SK-N-SH (cell line): ENCODE results near the gene MED6. TPM values are rescaled to one million over a fixed set of nuclear protein-coding genes. Genes with fewer than 3 reads are reported as not detected.

ENCODE experiments used
- CTCF ChIA-PET: fragments of 300-600, 350-600 bp; formaldehyde crosslinking; extraction: SDS; loops from one replicate; lab custom pipeline; 2021; lab: Yijun Ruan, JAX
- POLR2A ChIA-PET: fragments of 350-600 bp; sonication (Branson Sonifier 250); formaldehyde crosslinking; extraction: SDS; loops from one replicate; lab custom pipeline; 2020; ENCODE audit warnings: antibody characterized with exemption, inconsistent platforms; lab: Yijun Ruan, JAX
- DNase-seq: peaks from one replicate; pipeline ENCODE4 v3.0.0; 2012
- H2AFZ ChIP-seq: fragments of 200-600 bp; sonication (generic); 2 replicates; pipeline ENCODE4 v1.8.1; 2016; ENCODE audit warnings: antibody characterized with exemption, mild to moderate bottlenecking, low read depth
- H3F3A ChIP-seq: fragments of 200-600 bp; sonication (generic); replicated peaks from 2 replicates; pipeline ENCODE3; 2016; ENCODE audit warnings: antibody characterized with exemption, mild to moderate bottlenecking; ENCODE audit not compliant: insufficient read depth
- H3K27ac ChIP-seq, 2 experiments: fragments of 200-500 bp in 1 of 2; fragments of 200-600 bp in 1 of 2; sonication (Bioruptor generic) in 1 of 2; sonication (generic), shearing (Covaris generic) in 1 of 2; 2 replicates each; pipeline versions ENCODE4 v1.5.1 to v1.6.1; 2014 to 2016; ENCODE audit warnings: low read depth in 2 of 2, inconsistent platforms in 1 of 2, low read length in 1 of 2, mild to moderate bottlenecking in 1 of 2, mixed read lengths in 1 of 2
- H3K27me3 ChIP-seq: fragments of 200-600 bp; sonication (generic), shearing (Covaris generic); 2 replicates; pipeline ENCODE4 v1.6.1; 2016; ENCODE audit warnings: mixed run types; ENCODE audit not compliant: insufficient read depth
- H3K36me3 ChIP-seq, 2 experiments: fragments of 200-500 bp in 1 of 2; fragments of 200-600 bp in 1 of 2; sonication (Bioruptor generic) in 1 of 2; sonication (generic) in 1 of 2; replicated peaks in 1 of 2; 2 replicates each; pipeline versions ENCODE3 to v1.5.1; 2014 to 2016; ENCODE audit warnings: low read length in 1 of 2, mild to moderate bottlenecking in 1 of 2; ENCODE audit not compliant: insufficient read depth in 2 of 2, control insufficient read depth in 1 of 2
- H3K4me1 ChIP-seq, 2 experiments: fragments of 200-500 bp in 1 of 2; fragments of 200-600 bp in 1 of 2; sonication (Bioruptor generic) in 1 of 2; sonication (generic), shearing (Covaris generic) in 1 of 2; 2 replicates each; pipeline versions ENCODE4 v1.5.1 to v1.6.1; 2014 to 2016; ENCODE audit warnings: low read depth in 1 of 2, low read length in 1 of 2, mixed run types in 1 of 2; ENCODE audit not compliant: insufficient read depth in 2 of 2, control insufficient read depth in 1 of 2
- H3K4me2 ChIP-seq: fragments of 200-600 bp; sonication (generic), shearing (Covaris generic); 2 replicates; pipeline ENCODE4 v1.6.1; 2017; ENCODE audit warnings: mixed run types
- H3K4me3 ChIP-seq, 2 experiments: fragments of 200-500 bp in 1 of 2; fragments of 200-600 bp in 1 of 2; sonication (Bioruptor generic) in 1 of 2; sonication (generic), shearing (Covaris generic) in 1 of 2; 2 replicates each; pipeline versions ENCODE4 v1.5.1 to v1.8.1; 2014 to 2016; ENCODE audit warnings: low read depth in 2 of 2, inconsistent platforms in 1 of 2, low read length in 1 of 2, mild to moderate bottlenecking in 1 of 2, mixed read lengths in 1 of 2, moderate library complexity in 1 of 2
- H3K79me2 ChIP-seq: fragments of 200-600 bp; sonication (generic); 2 replicates; pipeline ENCODE4 v1.8.1; 2017; ENCODE audit warnings: mild to moderate bottlenecking; ENCODE audit not compliant: insufficient read depth
- H3K9ac ChIP-seq: fragments of 200-600 bp; sonication (generic); 2 replicates; pipeline ENCODE4 v1.6.1; 2017; ENCODE audit warnings: mixed run types
- H3K9me2 ChIP-seq: fragments of 200-600 bp; sonication (generic); 2 replicates; pipeline ENCODE4 v1.6.1; 2017; ENCODE audit warnings: mixed run types
- H3K9me3 ChIP-seq: fragments of 200-600 bp; sonication (generic); 2 replicates; pipeline ENCODE4 v1.6.1; 2017; ENCODE audit warnings: mixed run types, mild to moderate bottlenecking, moderate library complexity
- H4K20me1 ChIP-seq: fragments of 200-600 bp; sonication (generic); 2 replicates; pipeline ENCODE4 v1.6.1; 2017; ENCODE audit warnings: mild to moderate bottlenecking, mixed run types; ENCODE audit not compliant: insufficient read depth
- FOXJ3 ChIP-seq: sonication (generic); formaldehyde crosslinking; IDR thresholded peaks from 2 replicates; pipeline ENCODE4 v1.5.1; 2020; ENCODE audit warnings: mild to moderate bottlenecking, missing genetic modification reagents
- GABPA ChIP-seq: IDR thresholded peaks from 2 replicates; pipeline ENCODE4 v1.4.0; 2012; ENCODE audit warnings: low read depth, mild to moderate bottlenecking
- JUND ChIP-seq: IDR thresholded peaks from 2 replicates; pipeline ENCODE4 v1.4.0; 2012
- NFIC ChIP-seq: IDR thresholded peaks from 2 replicates; pipeline ENCODE4 v1.4.0; 2012; ENCODE audit warnings: borderline replicate concordance
- RCOR1 ChIP-seq: fragments of 150-350 bp; IDR thresholded peaks from 2 replicates; pipeline ENCODE4 v1.6.1; 2017; ENCODE audit warnings: antibody characterized with exemption, low read length
- REST ChIP-seq: IDR thresholded peaks from 2 replicates; pipeline ENCODE4 v1.6.1; 2012; ENCODE audit warnings: mild to moderate bottlenecking, low read depth, low read length, moderate library complexity
- RFX5 ChIP-seq: IDR thresholded peaks from 2 replicates; pipeline ENCODE4 v1.6.1; 2012; ENCODE audit warnings: mild to moderate bottlenecking, improper control_type of control experiment, low read length
- TCF12 ChIP-seq: IDR thresholded peaks from 2 replicates; pipeline ENCODE4 v1.4.0; 2012
- YY1 ChIP-seq: IDR thresholded peaks from 2 replicates; pipeline ENCODE4 v1.4.0; 2012; ENCODE audit warnings: low read depth, mild to moderate bottlenecking
- WGBS: methylation state at CpG from one replicate; pipeline ENCODE4 v1.1.6; 2017; ENCODE audit warnings: low lambda C conversion rate; 5-methylcytosine and 5-hydroxymethylcytosine counted together
- polyA plus RNA-seq, 3 experiments: library from polyadenylated mRNA; depleted of rRNA; stranded (reverse); fragments of >200 nt; gene quantifications; 2 replicates each; pipeline ENCODE4 v1.2.3, GENCODE V29; 2012
- small RNA-seq, 7 experiments: library from RNA; depleted of rRNA; stranded (forward); fragments of <200 nt; gene quantifications; one replicate each; pipeline ENCODE3, GENCODE V24; 2012
- TF ChIP-seq, protein P1 (sequence below): fragments of 150-350 bp; IDR thresholded peaks from 2 replicates; pipeline ENCODE4 v1.6.1; 2016; ENCODE audit warnings: mild to moderate bottlenecking, low read depth, low read length

Gene MED6
- polyA plus RNA-seq, 1 of the 3 experiments (the other 2 are of a cell fraction) = 24.2 TPM

DNA sequence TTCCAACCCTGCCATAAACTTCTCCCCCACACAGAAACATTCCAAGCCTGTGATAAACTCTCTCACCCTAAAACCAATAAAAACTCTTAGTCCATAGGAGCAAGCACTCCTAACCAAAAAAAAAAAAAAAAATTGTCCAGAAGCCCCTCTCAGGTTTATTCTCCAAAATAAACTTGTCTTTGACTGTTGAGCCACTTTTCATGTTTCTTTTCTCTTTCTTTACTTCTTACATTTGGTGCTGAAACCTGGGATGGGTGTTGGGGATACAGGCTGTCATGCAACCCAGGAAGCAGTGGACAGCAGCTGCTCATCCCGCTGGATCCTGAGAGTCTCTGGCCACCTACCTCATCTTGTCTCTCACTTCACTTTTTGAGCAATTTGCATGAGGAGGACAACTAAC, 63.6 kb downstream of the MED6 start:
- H3K9me3 ChIP-seq = peaks cover 4% of the 10 kb centered on the region; the same call in 1 of the 2 replicates
- no peak for TF ChIP-seq RFX5
- no peak for TF ChIP-seq RCOR1
- TF ChIP-seq YY1 = no peak
- no peak for TF ChIP-seq NFIC
- no peak for TF ChIP-seq TCF12
- TF ChIP-seq, all 33 proteins: peak for 0
- H3K27me3 ChIP-seq = no peaks in the 10 kb centered on the region
- H3K4me1 ChIP-seq = no peaks in the 10 kb centered on the region
- no peak overlapping the region for H3K4me2 ChIP-seq
- CTCF ChIA-PET = no interaction called here
- H3K9ac ChIP-seq = no peak overlapping the region
- no peaks in the 10 kb centered on the region for H3K79me2 ChIP-seq
- no peak overlapping the region for H3K4me3 ChIP-seq
- no peak overlapping the region for H3K27ac ChIP-seq
- peaks cover 0 to 10% of the 10 kb centered on the region in 2 experiments for H3K36me3 ChIP-seq
- no peak overlapping the region for H2AFZ ChIP-seq
- H4K20me1 ChIP-seq = no peaks in the 10 kb centered on the region
- H3K9me2 ChIP-seq = no peaks in the 10 kb centered on the region
- WGBS = 80% methylated on average over 1 of the region's 1 CpG
- POLR2A ChIA-PET = no interaction called here
- no peak for DNase-seq
- H3F3A ChIP-seq = no peaks in the 10 kb centered on the region

- POLR2A ChIA-PET = no interaction called here
- CTCF ChIA-PET = interaction anchor here (1.1 kb wide), 1 partner anchor 11 kb away, joined by 3 read pairs; no protein-coding TSS in a partner anchor
- no peak for DNase-seq
Measured at GRCh38 chr14:70534904-70535303, 65.6 kb downstream of the MED6 start, which contains the start of gene ADAM20. Gene ADAM20, minus strand, starts transcription at chr14:70535004. Its CDS starts 10,247 bp downstream, at chr14:70524757.

More at GRCh38 chr14:70534904-70535303, 65.6 kb downstream of the MED6 start, which contains the start of gene ADAM20:
- no peak within 1 kb of the TSS for H2AFZ ChIP-seq
- H4K20me1 ChIP-seq = no peaks in the 10 kb centered on the region
- no peaks in the 10 kb centered on the region for H3F3A ChIP-seq
- no peak for TF ChIP-seq REST
- no peak for TF ChIP-seq GABPA
- no peak for TF ChIP-seq JUND
- TF ChIP-seq, protein P1, sequence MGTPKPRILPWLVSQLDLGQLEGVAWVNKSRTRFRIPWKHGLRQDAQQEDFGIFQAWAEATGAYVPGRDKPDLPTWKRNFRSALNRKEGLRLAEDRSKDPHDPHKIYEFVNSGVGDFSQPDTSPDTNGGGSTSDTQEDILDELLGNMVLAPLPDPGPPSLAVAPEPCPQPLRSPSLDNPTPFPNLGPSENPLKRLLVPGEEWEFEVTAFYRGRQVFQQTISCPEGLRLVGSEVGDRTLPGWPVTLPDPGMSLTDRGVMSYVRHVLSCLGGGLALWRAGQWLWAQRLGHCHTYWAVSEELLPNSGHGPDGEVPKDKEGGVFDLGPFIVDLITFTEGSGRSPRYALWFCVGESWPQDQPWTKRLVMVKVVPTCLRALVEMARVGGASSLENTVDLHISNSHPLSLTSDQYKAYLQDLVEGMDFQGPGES = no peak
- TF ChIP-seq FOXJ3 (CRISPR knock-in tag) = no peak
- no peaks in the 10 kb centered on the region for H3K27me3 ChIP-seq
- H3K27ac ChIP-seq = no peak within 1 kb of the TSS
- no peak within 1 kb of the TSS for H3K4me2 ChIP-seq
- no peaks in the 10 kb centered on the region for H3K4me1 ChIP-seq
- H3K79me2 ChIP-seq = no peaks in the 10 kb centered on the region
- H3K4me3 ChIP-seq = no peak within 1 kb of the TSS
- H3K9ac ChIP-seq = no peak within 1 kb of the TSS
- peaks cover 0 to 10% of the 10 kb centered on the region in 2 experiments for H3K36me3 ChIP-seq
- peaks cover 4% of the 10 kb centered on the region; the same call in 1 of the 2 replicates for H3K9me3 ChIP-seq
- H3K9me2 ChIP-seq = no peaks in the 10 kb centered on the region

Small RNA genes within 50 kb of the gene (small RNA-seq; reads per million reads assigned to genes)
- gene RN7SL77P = 0 reads per million in 7 experiments

Other genes starting within 250 kb of the MED6 start
- gene COX16, start 241.0 kb downstream of the MED6 start, polyA plus RNA-seq (2012; rRNA removed) = 24.4 and 27.7 TPM in 2 replicates
- 12.4 and 20.5 TPM in 2 replicates for gene SYNJ2BP, start 183.6 kb downstream of the MED6 start, polyA plus RNA-seq (2012; rRNA removed)
- gene ADAM21, start 148.5 kb downstream of the MED6 start, polyA plus RNA-seq (2012; rRNA removed) = 1.6 and 3.1 TPM in 2 replicates
- gene ADAM20, start 65.7 kb downstream of the MED6 start, polyA plus RNA-seq (2012; rRNA removed) = 0.05 and 0.15 TPM in 2 replicates
- 0.29 and 0.33 TPM in 2 replicates for gene TTC9, start 41.3 kb upstream of the MED6 start, polyA plus RNA-seq (2012; rRNA removed)
- gene MAP3K9, start 208.9 kb upstream of the MED6 start, polyA plus RNA-seq (2012; rRNA removed) = 2.0 and 2.1 TPM in 2 replicates